ENCODE results near the gene TESK1. TPM values are rescaled to one million over a fixed set of nuclear protein-coding genes. Genes with fewer than 3 reads are reported as not detected.

The TESK1 gene, protein sequence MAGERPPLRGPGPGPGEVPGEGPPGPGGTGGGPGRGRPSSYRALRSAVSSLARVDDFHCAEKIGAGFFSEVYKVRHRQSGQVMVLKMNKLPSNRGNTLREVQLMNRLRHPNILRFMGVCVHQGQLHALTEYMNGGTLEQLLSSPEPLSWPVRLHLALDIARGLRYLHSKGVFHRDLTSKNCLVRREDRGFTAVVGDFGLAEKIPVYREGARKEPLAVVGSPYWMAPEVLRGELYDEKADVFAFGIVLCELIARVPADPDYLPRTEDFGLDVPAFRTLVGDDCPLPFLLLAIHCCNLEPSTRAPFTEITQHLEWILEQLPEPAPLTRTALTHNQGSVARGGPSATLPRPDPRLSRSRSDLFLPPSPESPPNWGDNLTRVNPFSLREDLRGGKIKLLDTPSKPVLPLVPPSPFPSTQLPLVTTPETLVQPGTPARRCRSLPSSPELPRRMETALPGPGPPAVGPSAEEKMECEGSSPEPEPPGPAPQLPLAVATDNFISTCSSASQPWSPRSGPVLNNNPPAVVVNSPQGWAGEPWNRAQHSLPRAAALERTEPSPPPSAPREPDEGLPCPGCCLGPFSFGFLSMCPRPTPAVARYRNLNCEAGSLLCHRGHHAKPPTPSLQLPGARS
- total RNA-seq (2022) (27.9 and 30.1 TPM in 2 replicates), Bru-seq, nascent RNA (percentile 58 among the genes with signal in this experiment), BruChase-seq, experiment 1, labeled RNA remaining after a 2-hour chase (percentile 70 among the genes with signal in this experiment), BruChase-seq, experiment 2, labeled RNA remaining after a 6-hour chase (percentile 74 among the genes with signal in this experiment)
- long read RNA-seq, transcript TESK1-201 (10 exons, 2,421 nt), result major isoform, 10 of 17 reads
- long read RNA-seq, partial matches to known transcripts, result 7 of 17 reads
- long read RNA-seq, other reads (novel, unspliced or antisense), result 0 of 17 reads

DNA sequence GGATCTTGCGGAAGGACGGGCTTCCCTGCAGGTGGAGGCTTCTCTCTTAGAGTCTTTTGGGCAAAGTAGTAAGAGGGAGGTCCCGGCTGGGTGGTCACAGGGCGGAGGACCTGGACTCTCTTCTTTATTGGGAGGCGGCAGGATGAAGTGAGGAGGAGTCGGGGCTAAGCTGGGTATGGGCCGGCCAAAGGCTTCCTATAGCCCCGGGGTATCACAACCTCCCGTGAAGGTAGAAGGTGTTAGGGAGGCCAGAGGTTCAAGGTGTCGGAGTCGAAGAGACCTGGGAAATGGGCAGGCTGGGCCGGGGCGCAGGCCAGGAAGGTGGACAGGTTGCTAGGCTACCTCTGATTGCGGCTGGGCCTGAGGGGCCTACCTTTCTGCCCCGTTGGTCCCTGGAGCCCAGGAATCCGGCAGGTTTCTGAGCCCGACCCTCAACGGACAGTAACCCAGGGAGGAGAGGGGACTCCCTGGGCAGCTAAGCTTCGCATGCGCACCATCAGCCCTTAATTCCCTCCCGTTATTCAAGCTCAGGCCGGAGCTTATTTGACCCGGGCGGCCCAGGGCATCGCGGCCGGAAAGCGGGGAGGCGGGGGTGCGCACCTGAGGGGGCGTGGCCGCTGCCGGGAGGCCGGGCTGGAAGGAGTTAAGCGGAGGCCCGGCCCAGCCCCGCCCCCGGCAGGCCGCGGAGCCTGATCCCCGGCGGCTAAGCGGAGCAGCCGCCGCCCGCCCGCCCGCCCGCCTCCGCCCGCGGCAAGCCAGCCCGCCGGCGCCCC lies at the start of gene TESK1:
TESK1 (plus strand) TSS at position 685 of the 773 bp plus-strand sequence. CDS start 358 bp downstream, outside the sequence.
- POLR2A ChIA-PET, result interaction anchor here (1.2 to 1.6 kb wide), 2 partner anchors 61 to 124 kb away, joined by 4 to 5 read pairs; partner anchors contain the start of gene ARHGEF39
- Mint-ChIP-seq H3K27ac (ENCODE audit: unreplicated experiment) (peak within 1 kb of the TSS; percentile 99), H3K4me3 (ENCODE audit: unreplicated experiment) (peak within 1 kb of the TSS; percentile 99), H3K4me1 (ENCODE audit: low read depth, unreplicated experiment) (peaks cover 23% of the 10 kb centered on the region), H3K36me3 (ENCODE audit: insufficient read depth, unreplicated experiment) (peaks cover 17% of the 10 kb centered on the region), H3K9me3 (ENCODE audit: unreplicated experiment) (no peaks in the 10 kb centered on the region), H3K27me3 (ENCODE audit: insufficient read depth, unreplicated experiment) (no peaks in the 10 kb centered on the region)
- CTCF ChIA-PET, result interaction anchor here (0.7 to 1.3 kb wide), 3 partner anchors 41 to 65 kb away, joined by 4 to 9 read pairs (median 7); partner anchors contain the start of genes CCDC107 and RMRP
- Histone ChIP-seq H3K27me3 (replicated peaks; ENCODE audit: control insufficient read depth, insufficient read depth, low read length) (no peaks in the 10 kb centered on the region), H3K9me3 (no peaks in the 10 kb centered on the region), H3K36me3 (ENCODE audit: control insufficient read depth, insufficient read depth, low read length) (no peaks in the 10 kb centered on the region), H3K4me3 (ENCODE audit: low read depth, low read length) (peak within 1 kb of the TSS; percentile 92), H3K4me1 (peaks cover 12% of the 10 kb centered on the region; the same call in 1 of the 2 replicates)
- intact Hi-C loops (cut with micrococcal nuclease; ENCODE audit: unreplicated experiment), result loop anchor here (1.0 to 5.0 kb wide), 5 partner anchors 42 to 492 kb away; partner anchors contain the start of genes CREB3 and TLN1
- no TSS peak for BruUV-seq (replicated peaks)
- peak; percentile 83 to 88 for DNase-seq
- TF ChIP-seq, protein P1, sequence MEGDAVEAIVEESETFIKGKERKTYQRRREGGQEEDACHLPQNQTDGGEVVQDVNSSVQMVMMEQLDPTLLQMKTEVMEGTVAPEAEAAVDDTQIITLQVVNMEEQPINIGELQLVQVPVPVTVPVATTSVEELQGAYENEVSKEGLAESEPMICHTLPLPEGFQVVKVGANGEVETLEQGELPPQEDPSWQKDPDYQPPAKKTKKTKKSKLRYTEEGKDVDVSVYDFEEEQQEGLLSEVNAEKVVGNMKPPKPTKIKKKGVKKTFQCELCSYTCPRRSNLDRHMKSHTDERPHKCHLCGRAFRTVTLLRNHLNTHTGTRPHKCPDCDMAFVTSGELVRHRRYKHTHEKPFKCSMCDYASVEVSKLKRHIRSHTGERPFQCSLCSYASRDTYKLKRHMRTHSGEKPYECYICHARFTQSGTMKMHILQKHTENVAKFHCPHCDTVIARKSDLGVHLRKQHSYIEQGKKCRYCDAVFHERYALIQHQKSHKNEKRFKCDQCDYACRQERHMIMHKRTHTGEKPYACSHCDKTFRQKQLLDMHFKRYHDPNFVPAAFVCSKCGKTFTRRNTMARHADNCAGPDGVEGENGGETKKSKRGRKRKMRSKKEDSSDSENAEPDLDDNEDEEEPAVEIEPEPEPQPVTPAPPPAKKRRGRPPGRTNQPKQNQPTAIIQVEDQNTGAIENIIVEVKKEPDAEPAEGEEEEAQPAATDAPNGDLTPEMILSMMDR (IDR thresholded peaks at IDR 0.05; ENCODE audit: insufficient read depth in 1 of 2, low read depth in 1 of 2, low read length in 1 of 2, severe bottlenecking in 1 of 2, unreplicated experiment in 1 of 2), result no peak

DNA sequence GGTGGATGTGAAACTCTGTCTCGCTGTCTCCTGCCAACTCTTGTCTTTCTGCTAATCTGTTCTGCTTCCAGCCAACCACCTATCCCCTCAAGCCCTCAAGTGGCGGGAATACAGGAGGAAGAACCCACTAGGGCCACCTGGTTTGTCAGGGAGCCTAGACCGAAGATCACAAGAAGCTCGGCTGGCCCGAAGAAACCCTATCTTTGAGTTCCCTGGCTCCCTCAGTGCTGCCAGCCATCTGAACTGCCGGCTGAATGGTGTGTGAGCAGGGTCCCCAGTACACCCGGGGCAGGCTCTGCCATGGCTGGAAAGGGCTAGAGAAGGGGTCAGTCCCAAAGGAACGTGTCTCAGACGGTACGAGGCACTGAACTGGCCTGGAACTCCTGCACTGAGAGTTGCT lies 49.2 kb upstream of the TESK1 start:
- Histone ChIP-seq H3K27me3 (replicated peaks; ENCODE audit: control insufficient read depth, insufficient read depth, low read length) (no peaks in the 10 kb centered on the region), H3K4me3 (ENCODE audit: low read depth, low read length) (no peak overlapping the region), H3K4me1 (no peaks in the 10 kb centered on the region), H3K9me3 (no peaks in the 10 kb centered on the region), H3K36me3 (ENCODE audit: control insufficient read depth, insufficient read depth, low read length) (no peaks in the 10 kb centered on the region; the same call in 1 of the 2 replicates)
- Mint-ChIP-seq H3K27me3 (ENCODE audit: insufficient read depth, unreplicated experiment) (no peaks in the 10 kb centered on the region), H3K4me3 (ENCODE audit: unreplicated experiment) (no peak overlapping the region), H3K36me3 (ENCODE audit: insufficient read depth, unreplicated experiment) (peaks cover 14% of the 10 kb centered on the region), H3K27ac (ENCODE audit: unreplicated experiment) (no peak overlapping the region), H3K9me3 (ENCODE audit: unreplicated experiment) (no peaks in the 10 kb centered on the region), H3K4me1 (ENCODE audit: low read depth, unreplicated experiment) (no peaks in the 10 kb centered on the region)
- DNase-seq, result no peak
- intact Hi-C loops (cut with micrococcal nuclease; ENCODE audit: unreplicated experiment), result no loop called here
- TF ChIP-seq, protein P1 (IDR thresholded peaks at IDR 0.05; ENCODE audit: insufficient read depth in 1 of 2, low read depth in 1 of 2, low read length in 1 of 2, severe bottlenecking in 1 of 2, unreplicated experiment in 1 of 2), result no peak
- CTCF ChIA-PET, result no interaction called here
- POLR2A ChIA-PET, result no interaction called here
- no TSS peak for BruUV-seq (replicated peaks)

Data from Caco-2 (cell line).